Colonic mucosa (tissue), 4 donors: ENCODE results near the gene DNAL4. TPM values are rescaled to one million over a fixed set of nuclear protein-coding genes. Genes with fewer than 3 reads are reported as not detected.

ENCODE experiments used
- DNase-seq: peaks from one replicate; pipeline ENCODE4 v3.0.0-alpha.2; 2020
- H3K27ac ChIP-seq: fragments of 200-600 bp; one replicate; pipeline ENCODE4 v1.8.0; 2021
- H3K27me3 ChIP-seq: fragments of 200-600 bp; one replicate; pipeline ENCODE4 v1.8.0; 2021
- H3K36me3 ChIP-seq: fragments of 200-600 bp; one replicate; pipeline ENCODE4 v1.8.0; 2021
- H3K4me1 ChIP-seq: fragments of 200-600 bp; one replicate; pipeline ENCODE4 v1.8.0; 2021; ENCODE audit warnings: mild to moderate bottlenecking
- H3K4me3 ChIP-seq: fragments of 200-600 bp; one replicate; pipeline ENCODE4 v1.8.0; 2021
- H3K9ac ChIP-seq, 2 donors: one replicate each; pipeline ENCODE4 v1.7.0; 2013; ENCODE audit warnings: control low read depth in 2 of 2, low read depth in 2 of 2, low read length in 2 of 2
- H3K9me3 ChIP-seq: fragments of 200-600 bp; one replicate; pipeline ENCODE4 v1.8.0; 2021
- intact Hi-C: fragments of 100-400 bp; cut with DNase I; formaldehyde crosslinking; loops from one replicate; pipeline ENCODE4 v1.14.1; 2022
- total RNA-seq, 2 donors: library from RNA; stranded (reverse); fragmentation: NEBNext Ultra II Directional in 1 of 2; extraction: Animal tissue kit (Norgen Biotek cat#: 25700) in 1 of 2; gene quantifications; one replicate each; pipeline ENCODE4 v1.2.1, GENCODE V29; 2021
- TF ChIP-seq, protein P1 (sequence below): fragments of 200-600 bp; IDR thresholded peaks from one replicate; pipeline ENCODE4 v1.8.0; 2022; ENCODE audit warnings: antibody characterized with exemption, mild to moderate bottlenecking
- donor health status: healthy.
- donor health status: DM: no; HTN: no; CAD: no.
- donor health status: DM: no; HTN: no; CAD: no.

DNAL4 gene
- total RNA-seq, 2 donors from 2014 or later: 15.8 to 17.8 TPM

GRCh38 chr22:38737302-38738060, 56.5 kb downstream of the DNAL4 start:
- no peak for DNase-seq
- H3K27ac ChIP-seq: no peak overlapping the region
- no peak overlapping the region for H3K9ac ChIP-seq
- no peaks in the 10 kb centered on the region for H3K9me3 ChIP-seq
- TF ChIP-seq, protein P1, sequence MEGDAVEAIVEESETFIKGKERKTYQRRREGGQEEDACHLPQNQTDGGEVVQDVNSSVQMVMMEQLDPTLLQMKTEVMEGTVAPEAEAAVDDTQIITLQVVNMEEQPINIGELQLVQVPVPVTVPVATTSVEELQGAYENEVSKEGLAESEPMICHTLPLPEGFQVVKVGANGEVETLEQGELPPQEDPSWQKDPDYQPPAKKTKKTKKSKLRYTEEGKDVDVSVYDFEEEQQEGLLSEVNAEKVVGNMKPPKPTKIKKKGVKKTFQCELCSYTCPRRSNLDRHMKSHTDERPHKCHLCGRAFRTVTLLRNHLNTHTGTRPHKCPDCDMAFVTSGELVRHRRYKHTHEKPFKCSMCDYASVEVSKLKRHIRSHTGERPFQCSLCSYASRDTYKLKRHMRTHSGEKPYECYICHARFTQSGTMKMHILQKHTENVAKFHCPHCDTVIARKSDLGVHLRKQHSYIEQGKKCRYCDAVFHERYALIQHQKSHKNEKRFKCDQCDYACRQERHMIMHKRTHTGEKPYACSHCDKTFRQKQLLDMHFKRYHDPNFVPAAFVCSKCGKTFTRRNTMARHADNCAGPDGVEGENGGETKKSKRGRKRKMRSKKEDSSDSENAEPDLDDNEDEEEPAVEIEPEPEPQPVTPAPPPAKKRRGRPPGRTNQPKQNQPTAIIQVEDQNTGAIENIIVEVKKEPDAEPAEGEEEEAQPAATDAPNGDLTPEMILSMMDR: no peak
- intact Hi-C loops: no loop called here
- H3K36me3 ChIP-seq: peaks cover 47% of the 10 kb centered on the region
- no peaks in the 10 kb centered on the region for H3K27me3 ChIP-seq
- no peaks in the 10 kb centered on the region for H3K4me1 ChIP-seq
- no peak overlapping the region for H3K4me3 ChIP-seq

- Histone ChIP-seq H3K9me3 (no peaks in the 10 kb centered on the region), H3K27me3 (no peaks in the 10 kb centered on the region), H3K36me3 (peaks cover 37% of the 10 kb centered on the region), H3K4me1 (no peaks in the 10 kb centered on the region), H3K9ac (no peak overlapping the region), H3K27ac (no peak overlapping the region), H3K4me3 (no peak overlapping the region)
- intact Hi-C loops: no loop called here
- DNase-seq: no peak
- TF ChIP-seq, protein P1: no peak
These were observed 57.7 kb downstream of the DNAL4 start for GRCh38 chr22:38736257-38736570.

DNA sequence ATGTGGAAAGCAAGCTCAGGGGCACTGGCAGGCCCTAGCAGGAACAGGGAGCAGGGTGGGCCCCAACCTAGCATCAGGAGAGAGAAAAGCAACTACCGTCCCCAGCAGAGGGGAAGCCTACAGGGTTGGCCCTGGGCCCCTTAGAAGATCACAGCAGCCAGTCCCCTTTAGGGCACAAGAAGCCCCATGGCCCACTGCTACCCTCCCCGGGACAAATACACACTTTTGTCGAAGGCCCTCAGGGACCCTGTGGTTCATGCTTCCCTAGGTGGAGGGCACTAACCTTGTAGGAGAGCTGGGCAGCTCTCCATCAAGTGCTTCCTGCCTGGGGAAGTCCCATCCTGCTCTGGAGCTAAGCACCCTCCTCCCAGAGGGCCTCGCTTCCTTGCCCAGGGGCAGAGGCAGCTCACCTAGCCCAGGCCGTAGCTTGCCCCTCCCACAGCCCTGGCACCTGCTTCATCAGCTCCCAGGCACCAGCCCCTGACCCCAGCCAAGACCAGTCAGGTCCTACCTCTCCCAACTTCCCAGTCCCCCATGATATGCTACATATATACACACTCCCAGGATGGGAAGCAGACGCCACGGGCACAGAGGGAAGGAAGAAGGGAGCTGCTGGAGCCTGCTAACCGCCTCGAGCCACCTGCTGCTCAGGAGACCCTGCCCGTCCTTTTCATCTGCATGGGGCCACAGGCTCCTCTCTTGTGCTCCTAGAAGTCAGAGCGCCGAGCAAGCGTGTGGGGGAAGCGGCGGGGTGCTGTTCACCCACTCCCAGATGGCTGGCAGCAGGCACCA, 58.3 kb downstream of the DNAL4 start:
- H3K4me1 ChIP-seq: no peaks in the 10 kb centered on the region
- H3K9ac ChIP-seq: no peak overlapping the region
- H3K4me3 ChIP-seq: no peak overlapping the region
- no peak for DNase-seq
- TF ChIP-seq, protein P1: no peak
- intact Hi-C loops: no loop called here
- no peaks in the 10 kb centered on the region for H3K27me3 ChIP-seq
- no peaks in the 10 kb centered on the region for H3K9me3 ChIP-seq
- H3K36me3 ChIP-seq: peaks cover 35% of the 10 kb centered on the region
- H3K27ac ChIP-seq: no peak overlapping the region

- Histone ChIP-seq H3K27ac (no peak overlapping the region), H3K4me3 (no peak overlapping the region), H3K36me3 (peaks cover 35% of the 10 kb centered on the region), H3K27me3 (no peaks in the 10 kb centered on the region), H3K4me1 (no peaks in the 10 kb centered on the region), H3K9me3 (no peaks in the 10 kb centered on the region), H3K9ac (no peak overlapping the region)
- DNase-seq: no peak
- TF ChIP-seq, protein P1: no peak
- intact Hi-C loops: no loop called here
These were observed 58.8 kb downstream of the DNAL4 start for GRCh38 chr22:38735126-38735464.

- Histone ChIP-seq H3K9me3 (no peaks in the 10 kb centered on the region), H3K4me1 (no peaks in the 10 kb centered on the region), H3K36me3 (peaks cover 34% of the 10 kb centered on the region), H3K27ac (no peak overlapping the region), H3K4me3 (no peak overlapping the region), H3K9ac (no peak overlapping the region), H3K27me3 (no peaks in the 10 kb centered on the region)
- TF ChIP-seq, protein P1: no peak
- intact Hi-C loops: no loop called here
- DNase-seq: no peak
These were observed 59.4 kb downstream of the DNAL4 start for GRCh38 chr22:38734421-38735100.
